Activated CD4-positive, alpha-beta T cell treated with anti-CD3 and anti-CD28 coated beads, Interleukin-2, amount 10 ng/mL, durations not matched to agents 7 days and 5 days (primary cell): ENCODE results near the gene NEU2. TPM values are rescaled to one million over a fixed set of nuclear protein-coding genes. Genes with fewer than 3 reads are reported as not detected.

Experiments used
- CTCF ChIA-PET: fragments of 350-600 bp; sonication (Branson Sonifier 250); formaldehyde crosslinking; loops from one replicate; lab custom pipeline; 2021; ENCODE audit warnings: antibody characterized with exemption; lab: Charles Lee
- POLR2A ChIA-PET: fragments of 350-600 bp; sonication (Branson Sonifier 250); formaldehyde crosslinking; loops from one replicate; lab custom pipeline; 2021; ENCODE audit warnings: antibody characterized with exemption; lab: Charles Lee
- DNase-seq: peaks from one replicate; pipeline ENCODE4 v3.0.0-alpha.2; 2020
- H3K27ac Mint-ChIP-seq: one replicate; pipeline ENCODE4 v1.8.0; 2021; ENCODE audit warnings: mild to moderate bottlenecking, moderate library complexity, mixed read lengths
- H3K27me3 Mint-ChIP-seq: one replicate; pipeline ENCODE4 v1.8.0; 2021; ENCODE audit warnings: mixed read lengths
- H3K36me3 Mint-ChIP-seq: one replicate; pipeline ENCODE4 v1.8.0; 2021; ENCODE audit warnings: low read depth, mixed read lengths
- H3K4me1 Mint-ChIP-seq: one replicate; pipeline ENCODE4 v1.8.0; 2021; ENCODE audit warnings: mixed read lengths
- H3K4me3 Mint-ChIP-seq: one replicate; pipeline ENCODE4 v1.8.0; 2021; ENCODE audit warnings: mild to moderate bottlenecking, moderate library complexity, mixed read lengths
- H3K9me3 Mint-ChIP-seq: one replicate; pipeline ENCODE4 v1.8.0; 2021; ENCODE audit warnings: mixed read lengths
- total RNA-seq, 2 experiments: library from RNA; stranded (reverse); gene quantifications; one replicate each; pipeline ENCODE4 v1.2.3, GENCODE V29; 2021

Gene NEU2
- total RNA-seq: not detected

- H3K36me3 Mint-ChIP-seq: no peaks in the 10 kb centered on the region
- CTCF ChIA-PET: interaction anchor here (1.4 to 3.6 kb wide), 2 partner anchors 16 to 29 kb away, joined by 5 to 12 read pairs; no protein-coding TSS in a partner anchor
- H3K9me3 Mint-ChIP-seq: no peaks in the 10 kb centered on the region
- no peaks in the 10 kb centered on the region for H3K4me1 Mint-ChIP-seq
- POLR2A ChIA-PET: no interaction called here
- DNase-seq: no peak
- no peaks in the 10 kb centered on the region for H3K27me3 Mint-ChIP-seq
- no peak within 1 kb of the TSS for H3K27ac Mint-ChIP-seq
- no peak within 1 kb of the TSS for H3K4me3 Mint-ChIP-seq
These were observed at the start of gene NEU2 for GRCh38 chr2:233032551-233033320. Gene NEU2, plus strand, starts transcription at chr2:233032672. Its CDS starts 0 bp downstream, at chr2:233032672.

GRCh38 chr2:232982926-232983668 lies 49.4 kb upstream of the NEU2 start:
- H3K27ac Mint-ChIP-seq: no peak overlapping the region
- ChIA-PET POLR2A (no interaction called here), CTCF (interaction anchor here (0.6 kb wide), 1 partner anchor 240 kb away, joined by 6 read pairs; no protein-coding TSS in a partner anchor)
- H3K4me3 Mint-ChIP-seq: no peak overlapping the region
- no peaks in the 10 kb centered on the region for H3K36me3 Mint-ChIP-seq
- peaks cover 3% of the 10 kb centered on the region for H3K9me3 Mint-ChIP-seq
- DNase-seq: no peak
- H3K4me1 Mint-ChIP-seq: no peaks in the 10 kb centered on the region
- peaks cover 8% of the 10 kb centered on the region for H3K27me3 Mint-ChIP-seq

GRCh38 chr2:232983669-232984140 lies 48.8 kb upstream of the NEU2 start:
- H3K9me3 Mint-ChIP-seq: peaks cover 3% of the 10 kb centered on the region
- no peak overlapping the region for H3K27ac Mint-ChIP-seq
- H3K4me3 Mint-ChIP-seq: no peak overlapping the region
- no peak for DNase-seq
- ChIA-PET CTCF (interaction anchor here (0.6 kb wide), 1 partner anchor 239 kb away, joined by 6 read pairs; no protein-coding TSS in a partner anchor), POLR2A (no interaction called here)
- H3K27me3 Mint-ChIP-seq: peaks cover 8% of the 10 kb centered on the region
- no peaks in the 10 kb centered on the region for H3K36me3 Mint-ChIP-seq
- H3K4me1 Mint-ChIP-seq: no peaks in the 10 kb centered on the region

GRCh38 chr2:232984451-232985207 lies 47.8 kb upstream of the NEU2 start:
- POLR2A ChIA-PET: no interaction called here

GRCh38 chr2:232986155-232986554 lies 46.3 kb upstream of the NEU2 start:
- no peak overlapping the region for H3K4me3 Mint-ChIP-seq
- CTCF ChIA-PET: no interaction called here
- peaks cover 3% of the 10 kb centered on the region for H3K9me3 Mint-ChIP-seq
- no peak overlapping the region for H3K27ac Mint-ChIP-seq
- POLR2A ChIA-PET: no interaction called here
- no peaks in the 10 kb centered on the region for H3K4me1 Mint-ChIP-seq
- H3K27me3 Mint-ChIP-seq: peaks cover 17% of the 10 kb centered on the region
- no peak for DNase-seq
- H3K36me3 Mint-ChIP-seq: no peaks in the 10 kb centered on the region

More at GRCh38 chr2:232984451-232985207, 47.8 kb upstream of the NEU2 start:
- H3K27ac Mint-ChIP-seq: no peak overlapping the region
- no peaks in the 10 kb centered on the region for H3K4me1 Mint-ChIP-seq
- CTCF ChIA-PET: interaction anchor here (0.6 kb wide), 1 partner anchor 22 kb away, joined by 3 read pairs; no protein-coding TSS in a partner anchor
- H3K9me3 Mint-ChIP-seq: peaks cover 3% of the 10 kb centered on the region
- no peak for DNase-seq
- peaks cover 10% of the 10 kb centered on the region for H3K27me3 Mint-ChIP-seq
- H3K4me3 Mint-ChIP-seq: no peak overlapping the region
- no peaks in the 10 kb centered on the region for H3K36me3 Mint-ChIP-seq

- DNase-seq: no peak
- no peaks in the 10 kb centered on the region for H3K36me3 Mint-ChIP-seq
- ChIA-PET POLR2A (no interaction called here), CTCF (interaction anchor here (1.1 kb wide), 1 partner anchor 13 kb away, joined by 3 read pairs; no protein-coding TSS in a partner anchor)
- no peak overlapping the region for H3K4me3 Mint-ChIP-seq
- peaks cover 13% of the 10 kb centered on the region for H3K27me3 Mint-ChIP-seq
- no peak overlapping the region for H3K27ac Mint-ChIP-seq
- H3K9me3 Mint-ChIP-seq: no peaks in the 10 kb centered on the region
- no peaks in the 10 kb centered on the region for H3K4me1 Mint-ChIP-seq
These were observed 39.1 kb upstream of the NEU2 start for GRCh38 chr2:232993231-232993821.

- H3K36me3 Mint-ChIP-seq: no peaks in the 10 kb centered on the region
- no peaks in the 10 kb centered on the region for H3K9me3 Mint-ChIP-seq
- H3K27me3 Mint-ChIP-seq: peaks cover 11% of the 10 kb centered on the region
- ChIA-PET CTCF (no interaction called here), POLR2A (no interaction called here)
- H3K4me1 Mint-ChIP-seq: no peaks in the 10 kb centered on the region
- no peak overlapping the region for H3K27ac Mint-ChIP-seq
- no peak overlapping the region for H3K4me3 Mint-ChIP-seq
- no peak for DNase-seq
These were observed 38.0 kb upstream of the NEU2 start for GRCh38 chr2:232994446-232994845.

GRCh38 chr2:232997749-232998665 lies 34.5 kb upstream of the NEU2 start:
- ChIA-PET CTCF (no interaction called here), POLR2A (no interaction called here)
- no peaks in the 10 kb centered on the region for H3K4me1 Mint-ChIP-seq
- DNase-seq: no peak
- no peaks in the 10 kb centered on the region for H3K9me3 Mint-ChIP-seq
- no peak overlapping the region for H3K27ac Mint-ChIP-seq
- no peaks in the 10 kb centered on the region for H3K36me3 Mint-ChIP-seq
- H3K27me3 Mint-ChIP-seq: no peaks in the 10 kb centered on the region
- H3K4me3 Mint-ChIP-seq: no peak overlapping the region

GRCh38 chr2:232998666-232998985 lies 33.8 kb upstream of the NEU2 start:
- H3K4me1 Mint-ChIP-seq: no peaks in the 10 kb centered on the region
- H3K9me3 Mint-ChIP-seq: no peaks in the 10 kb centered on the region
- CTCF ChIA-PET: no interaction called here
- DNase-seq: no peak
- H3K4me3 Mint-ChIP-seq: no peak overlapping the region
- no peak overlapping the region for H3K27ac Mint-ChIP-seq
- no peaks in the 10 kb centered on the region for H3K36me3 Mint-ChIP-seq
- POLR2A ChIA-PET: no interaction called here
- no peaks in the 10 kb centered on the region for H3K27me3 Mint-ChIP-seq

GRCh38 chr2:232999354-232999753 lies 33.1 kb upstream of the NEU2 start:
- Mint-ChIP-seq H3K4me3 (no peak overlapping the region), H3K4me1 (no peaks in the 10 kb centered on the region), H3K36me3 (no peaks in the 10 kb centered on the region), H3K27me3 (no peaks in the 10 kb centered on the region), H3K27ac (no peak overlapping the region), H3K9me3 (no peaks in the 10 kb centered on the region)
- no peak for DNase-seq
- CTCF ChIA-PET: interaction anchor here (1.1 kb wide), 1 partner anchor 20 kb away, joined by 3 read pairs; no protein-coding TSS in a partner anchor
- POLR2A ChIA-PET: no interaction called here

GRCh38 chr2:233000886-233001750 lies 31.4 kb upstream of the NEU2 start:
- no peak for DNase-seq
- POLR2A ChIA-PET: no interaction called here
- Mint-ChIP-seq H3K36me3 (no peaks in the 10 kb centered on the region), H3K27ac (no peak overlapping the region), H3K4me3 (no peak overlapping the region), H3K4me1 (no peaks in the 10 kb centered on the region), H3K9me3 (no peaks in the 10 kb centered on the region), H3K27me3 (no peaks in the 10 kb centered on the region)
- CTCF ChIA-PET: interaction anchor here (0.6 kb wide), 1 partner anchor 203 kb away, joined by 3 read pairs; no protein-coding TSS in a partner anchor
